ENCODE data around the gene CNKSR3.

Gene CNKSR3

GRCh38 chr6:154457046-154457713 lies 53.3 kb downstream of the CNKSR3 start:
- TF ChIP-seq CTCF (conservative IDR thresholded peaks at IDR 0.05; ENCODE audit: low read depth, low read length): no peak
- Histone ChIP-seq H3K4me2 (no peak overlapping the region), H3K27ac (no peak overlapping the region), H3K79me2 (ENCODE audit: insufficient read depth, low read depth) (no peaks in the 10 kb centered on the region), H3K9ac (no peak overlapping the region), H4K20me1 (ENCODE audit: insufficient read depth) (no peaks in the 10 kb centered on the region), H3K4me1 (ENCODE audit: low read depth, poor library complexity, severe bottlenecking) (no peaks in the 10 kb centered on the region), H3K27me3 (ENCODE audit: insufficient read depth, low read depth) (no peaks in the 10 kb centered on the region), H2AFZ (ENCODE audit: low read depth) (no peak overlapping the region), H3K36me3 (ENCODE audit: insufficient read depth) (no peaks in the 10 kb centered on the region), H3K4me3 (IDR thresholded peaks at IDR 0.05; ENCODE audit: insufficient read depth, low read depth, low read length) (no peak overlapping the region)

- Histone ChIP-seq H3K79me2 (ENCODE audit: insufficient read depth, low read depth) (no peaks in the 10 kb centered on the region), H3K27ac (no peak overlapping the region), H3K4me3 (IDR thresholded peaks at IDR 0.05; ENCODE audit: insufficient read depth, low read depth, low read length) (no peak overlapping the region), H3K4me1 (ENCODE audit: low read depth, poor library complexity, severe bottlenecking) (no peaks in the 10 kb centered on the region), H3K36me3 (ENCODE audit: insufficient read depth) (no peaks in the 10 kb centered on the region), H3K27me3 (ENCODE audit: insufficient read depth, low read depth) (no peaks in the 10 kb centered on the region), H4K20me1 (ENCODE audit: insufficient read depth) (no peaks in the 10 kb centered on the region), H3K9ac (no peak overlapping the region), H3K4me2 (no peak overlapping the region), H2AFZ (ENCODE audit: low read depth) (no peak overlapping the region)
- TF ChIP-seq CTCF (conservative IDR thresholded peaks at IDR 0.05; ENCODE audit: low read depth, low read length): no peak
These were observed 57.2 kb downstream of the CNKSR3 start for GRCh38 chr6:154453329-154453728.

- Histone ChIP-seq H2AFZ (ENCODE audit: low read depth) (no peak overlapping the region), H4K20me1 (ENCODE audit: insufficient read depth) (no peaks in the 10 kb centered on the region), H3K4me1 (ENCODE audit: low read depth, poor library complexity, severe bottlenecking) (no peaks in the 10 kb centered on the region), H3K36me3 (ENCODE audit: insufficient read depth) (no peaks in the 10 kb centered on the region), H3K27ac (no peak overlapping the region), H3K27me3 (ENCODE audit: insufficient read depth, low read depth) (no peaks in the 10 kb centered on the region), H3K4me2 (no peak overlapping the region), H3K4me3 (IDR thresholded peaks at IDR 0.05; ENCODE audit: insufficient read depth, low read depth, low read length) (no peak overlapping the region), H3K9ac (no peak overlapping the region), H3K79me2 (ENCODE audit: insufficient read depth, low read depth) (no peaks in the 10 kb centered on the region)
- TF ChIP-seq CTCF (conservative IDR thresholded peaks at IDR 0.05; ENCODE audit: low read depth, low read length): no peak
These were observed 60.0 kb downstream of the CNKSR3 start for GRCh38 chr6:154450498-154450897.

GRCh38 chr6:154448448-154449096 lies 61.9 kb downstream of the CNKSR3 start:
- Histone ChIP-seq H3K79me2 (ENCODE audit: insufficient read depth, low read depth) (no peaks in the 10 kb centered on the region), H2AFZ (ENCODE audit: low read depth) (no peak overlapping the region), H3K4me3 (IDR thresholded peaks at IDR 0.05; ENCODE audit: insufficient read depth, low read depth, low read length) (no peak overlapping the region), H3K9ac (no peak overlapping the region), H3K27me3 (ENCODE audit: insufficient read depth, low read depth) (no peaks in the 10 kb centered on the region), H3K4me2 (no peak overlapping the region), H3K4me1 (ENCODE audit: low read depth, poor library complexity, severe bottlenecking) (no peaks in the 10 kb centered on the region), H3K36me3 (ENCODE audit: insufficient read depth) (no peaks in the 10 kb centered on the region), H3K27ac (no peak overlapping the region), H4K20me1 (ENCODE audit: insufficient read depth) (no peaks in the 10 kb centered on the region)
- TF ChIP-seq CTCF (conservative IDR thresholded peaks at IDR 0.05; ENCODE audit: low read depth, low read length): no peak

All from KMS-11 (cell line).